ENCODE data around the gene PTBP1.
"Not testable (repeated sequence)": the region's sequence is repeated elsewhere in the genome, so short reads cannot be mapped to it uniquely, and the experiment has no call there.

Gene PTBP1

DNA sequence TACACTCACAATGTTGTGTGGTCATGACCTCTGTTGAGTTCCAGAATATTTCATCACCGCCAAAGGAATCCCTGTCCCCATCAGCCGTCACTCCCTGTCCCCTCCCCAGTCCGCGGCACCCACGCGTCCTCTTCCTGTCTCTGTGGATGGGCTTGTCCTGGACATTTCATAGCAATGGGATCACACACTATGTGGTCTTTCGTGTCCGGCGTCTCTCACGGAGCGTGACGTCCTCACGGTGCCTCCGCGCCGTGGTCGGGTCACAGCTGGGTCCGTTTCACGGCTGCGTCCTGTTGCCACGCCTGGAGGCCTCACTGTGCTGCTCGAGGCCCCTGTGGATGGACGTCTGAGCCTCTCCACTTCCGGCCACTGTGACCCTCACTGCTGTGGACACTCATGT, 37.0 kb downstream of the PTBP1 start:
- no peak for DNase-seq

DNA sequence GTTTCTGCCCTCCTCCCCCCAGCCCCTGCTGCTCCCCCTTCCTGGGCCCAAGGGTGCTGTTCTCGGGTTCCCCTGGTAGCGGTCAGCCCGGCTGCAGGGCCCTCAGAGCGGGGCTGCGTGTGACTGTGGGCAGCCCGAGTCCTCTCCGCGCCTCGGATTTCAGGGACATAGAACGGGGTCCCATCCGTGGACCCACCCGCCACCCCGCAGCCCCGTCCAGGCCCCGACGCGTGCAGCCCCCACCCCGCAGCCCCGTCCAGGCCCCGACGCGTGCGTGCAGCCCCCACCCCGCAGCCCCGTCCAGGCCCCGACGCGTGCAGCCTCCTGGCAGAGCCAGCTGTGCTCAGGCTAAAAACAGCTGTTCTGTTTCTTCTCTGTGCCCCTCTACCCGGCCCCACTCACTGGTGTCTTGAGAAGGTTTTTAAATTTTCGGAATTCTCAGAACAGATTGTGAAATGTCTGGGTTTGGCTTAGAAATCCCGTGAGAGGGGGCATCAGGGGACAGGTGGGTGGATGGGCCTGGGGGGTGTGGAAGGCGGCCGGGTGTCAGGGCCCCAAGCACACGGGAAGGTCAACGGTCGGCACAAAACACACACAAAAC, 38.1 kb downstream of the PTBP1 start:
- no peak for DNase-seq

DNA sequence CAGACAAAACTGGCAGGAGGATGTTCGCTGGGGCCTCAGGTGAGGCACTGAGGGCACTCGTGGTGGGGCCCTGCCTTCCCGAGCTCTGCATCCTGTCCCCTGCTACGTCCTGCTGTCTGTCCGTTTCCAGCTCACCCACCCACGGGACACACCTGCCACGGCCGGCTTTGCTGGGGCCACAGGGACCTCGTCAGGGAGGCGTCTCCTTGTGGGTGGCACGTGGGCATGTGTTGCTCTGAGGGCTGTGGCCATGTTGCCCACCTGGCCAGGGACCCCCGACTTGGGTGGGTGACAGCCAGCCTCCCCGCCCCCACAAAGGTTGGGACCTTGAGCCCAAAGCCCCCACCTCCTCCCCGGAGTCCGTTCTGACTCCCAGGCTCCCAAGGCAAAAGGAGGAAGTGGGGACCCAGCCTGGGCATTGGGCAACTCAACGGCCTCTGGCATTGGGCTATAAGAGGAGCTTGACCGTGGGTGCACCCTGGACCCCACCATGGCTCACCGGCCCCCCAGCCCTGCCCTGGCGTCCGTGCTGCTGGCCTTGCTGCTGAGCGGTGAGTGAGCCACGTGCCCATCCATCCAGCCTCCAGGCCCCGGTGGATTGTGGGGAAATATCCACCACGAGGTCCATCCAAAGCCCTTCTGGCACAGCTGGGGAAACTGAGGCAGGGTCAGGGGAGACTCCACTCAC, 43.4 kb downstream of the PTBP1 start, which contains the start of gene PRTN3:
TSS of gene PRTN3 (plus strand) at position 481 of the 688 bp plus-strand sequence. CDS start at position 491, 10 bp downstream.
- DNase-seq: no peak

DNA sequence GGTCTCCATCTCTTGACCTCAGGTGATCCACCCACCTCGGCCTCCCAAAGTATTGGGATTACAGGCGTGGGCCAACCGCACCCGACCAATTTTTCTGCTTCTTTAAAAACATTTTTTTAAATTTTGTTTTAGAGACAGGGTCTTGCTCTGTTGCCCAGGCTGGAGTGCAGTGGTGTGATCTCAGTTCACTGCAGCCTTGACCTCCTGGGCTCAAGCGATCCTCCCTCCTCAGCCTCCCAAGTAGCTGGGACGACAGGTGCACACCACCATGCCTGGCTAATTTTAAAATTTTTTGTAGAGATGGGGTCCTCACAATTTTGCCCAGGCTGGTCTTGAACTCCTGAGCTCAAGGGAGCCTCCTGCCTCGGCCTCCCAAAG, 45.5 kb downstream of the PTBP1 start:
- DNase-seq: not testable (repeated sequence)

DNA sequence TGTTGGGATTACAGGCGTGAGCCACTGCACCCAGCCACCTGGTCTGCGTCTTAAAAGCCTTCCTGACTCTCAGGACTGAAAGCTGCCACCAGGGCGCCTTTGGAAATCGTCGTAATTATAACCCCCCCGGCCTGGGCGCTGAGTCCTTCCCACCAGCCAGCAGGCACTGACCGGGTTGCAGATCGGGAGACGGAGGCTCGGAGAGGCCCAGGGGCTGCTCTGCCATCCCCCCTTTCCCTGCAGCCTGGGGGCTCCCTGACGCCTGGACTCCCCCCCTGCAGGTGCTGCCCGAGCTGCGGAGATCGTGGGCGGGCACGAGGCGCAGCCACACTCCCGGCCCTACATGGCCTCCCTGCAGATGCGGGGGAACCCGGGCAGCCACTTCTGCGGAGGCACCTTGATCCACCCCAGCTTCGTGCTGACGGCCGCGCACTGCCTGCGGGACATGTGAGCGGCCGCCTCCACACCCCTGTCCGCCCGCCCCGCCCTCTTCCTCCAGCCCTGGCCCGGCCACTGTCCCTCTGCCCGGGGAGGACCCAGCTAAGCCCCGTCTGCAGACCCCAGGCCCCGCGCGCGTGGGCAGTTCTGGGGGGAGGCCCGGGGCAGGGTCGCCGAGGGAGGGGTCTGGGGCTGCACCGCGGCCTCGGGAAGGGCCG, 46.1 kb downstream of the PTBP1 start:
- DNase-seq: no peak

DNA sequence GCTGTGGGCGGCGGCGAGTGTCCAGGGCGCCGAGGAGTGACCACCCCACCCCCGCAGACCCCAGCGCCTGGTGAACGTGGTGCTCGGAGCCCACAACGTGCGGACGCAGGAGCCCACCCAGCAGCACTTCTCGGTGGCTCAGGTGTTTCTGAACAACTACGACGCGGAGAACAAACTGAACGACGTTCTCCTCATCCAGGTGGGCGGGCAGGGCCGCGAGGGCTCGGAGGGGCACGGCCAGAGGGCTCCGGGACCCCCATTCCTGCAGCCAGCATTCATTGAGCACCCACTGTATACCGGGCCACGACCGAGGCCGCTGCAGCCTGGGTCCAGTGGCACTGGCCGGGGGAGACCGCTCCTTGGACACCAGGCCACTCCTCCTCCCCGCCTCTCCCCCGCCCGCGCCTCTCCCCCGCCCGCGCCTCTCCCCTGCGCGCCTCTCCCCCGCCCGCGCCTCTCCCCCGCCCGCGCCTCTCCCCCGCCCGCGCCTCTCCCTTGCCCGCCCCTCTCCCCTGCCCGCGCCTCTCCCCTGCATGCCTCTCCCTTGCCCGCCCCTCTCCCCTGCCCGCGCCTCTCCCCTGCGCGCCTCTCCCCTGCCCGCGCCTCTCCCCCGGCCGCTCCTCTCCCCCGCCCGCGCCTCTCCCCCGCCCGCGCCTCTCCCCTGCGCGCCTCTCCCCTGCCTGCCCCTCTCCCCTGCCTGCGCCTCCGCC, 46.7 kb downstream of the PTBP1 start:
- DNase-seq: no peak

DNA sequence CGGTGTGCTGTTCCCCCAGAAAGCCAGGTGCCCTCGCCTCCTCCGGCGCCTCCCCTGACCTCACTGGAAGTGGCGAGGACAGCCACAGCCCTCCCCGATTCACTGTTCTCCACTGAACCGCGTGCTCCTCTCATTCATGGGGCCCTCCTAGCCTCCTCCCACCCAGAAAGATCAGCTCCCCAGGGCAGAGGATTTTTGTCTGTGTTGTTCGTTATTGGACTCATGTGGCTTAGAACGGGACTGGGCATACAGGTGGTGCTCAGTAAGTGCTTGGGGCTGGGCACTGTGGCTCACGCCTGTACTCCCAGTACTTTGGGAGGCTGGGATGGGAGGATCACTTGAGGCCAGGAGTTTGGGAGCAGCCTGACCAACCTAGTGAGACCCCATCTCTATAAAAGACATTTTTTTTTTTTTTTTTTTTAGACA, 47.3 kb downstream of the PTBP1 start:
- DNase-seq: no peak

DNA sequence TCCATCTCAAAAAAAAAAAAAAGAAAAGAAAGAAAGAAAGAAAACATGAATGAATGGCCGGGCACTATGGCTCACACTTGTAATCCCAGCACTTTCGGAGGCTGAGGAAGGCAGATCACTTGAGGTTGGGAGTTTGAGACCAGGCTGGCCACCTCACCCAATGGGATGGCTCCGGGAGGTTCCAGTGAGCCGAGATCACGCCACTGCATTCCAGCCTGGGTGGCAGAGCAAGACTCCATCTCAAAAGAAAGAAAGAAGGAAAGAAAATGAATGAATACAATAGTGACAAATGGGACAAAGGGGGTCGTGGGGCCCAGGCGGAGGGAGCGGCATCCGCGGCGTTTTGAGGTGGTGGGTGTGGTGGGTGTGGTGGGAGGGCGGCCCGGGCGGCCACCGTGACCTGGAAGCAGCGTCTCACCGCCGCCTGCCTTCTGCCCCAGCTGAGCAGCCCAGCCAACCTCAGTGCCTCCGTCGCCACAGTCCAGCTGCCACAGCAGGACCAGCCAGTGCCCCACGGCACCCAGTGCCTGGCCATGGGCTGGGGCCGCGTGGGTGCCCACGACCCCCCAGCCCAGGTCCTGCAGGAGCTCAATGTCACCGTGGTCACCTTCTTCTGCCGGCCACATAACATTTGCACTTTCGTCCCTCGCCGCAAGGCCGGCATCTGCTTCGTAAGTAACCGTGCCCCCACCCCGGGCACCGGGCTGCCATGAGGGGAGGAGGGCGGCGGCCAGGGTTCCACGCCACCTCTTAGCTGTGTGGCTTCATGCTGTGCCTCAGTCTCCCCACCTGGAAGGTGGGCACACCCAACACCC, 48.7 kb downstream of the PTBP1 start:
- DNase-seq: no peak

DNA sequence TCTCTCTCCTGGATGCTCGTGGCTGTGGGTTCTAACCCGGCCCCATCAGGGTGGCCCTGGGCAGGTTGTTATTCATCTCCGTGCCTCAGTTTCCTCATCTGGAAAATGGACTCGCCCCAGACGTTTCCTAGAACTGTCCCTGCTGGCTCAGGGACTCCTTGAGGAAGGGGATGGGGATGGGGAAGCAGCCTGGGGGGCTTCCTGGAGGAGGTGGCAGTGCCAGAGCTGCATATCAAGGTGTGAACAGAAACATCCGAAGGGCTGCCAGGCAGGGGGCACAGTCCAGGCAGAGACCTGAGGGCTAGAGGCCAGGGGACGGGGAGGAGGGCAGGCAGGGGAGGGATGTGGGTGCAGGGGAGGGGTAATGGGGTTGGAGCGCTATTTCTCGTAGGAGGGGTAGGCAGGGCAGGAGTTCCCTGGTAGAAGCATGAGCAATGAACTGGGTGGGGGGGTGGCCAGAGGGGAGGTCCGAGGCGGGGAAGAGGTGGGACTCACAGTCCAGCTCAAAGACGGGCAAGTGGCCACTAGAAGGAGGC, 51.2 kb downstream of the PTBP1 start:
- no peak for DNase-seq

DNA sequence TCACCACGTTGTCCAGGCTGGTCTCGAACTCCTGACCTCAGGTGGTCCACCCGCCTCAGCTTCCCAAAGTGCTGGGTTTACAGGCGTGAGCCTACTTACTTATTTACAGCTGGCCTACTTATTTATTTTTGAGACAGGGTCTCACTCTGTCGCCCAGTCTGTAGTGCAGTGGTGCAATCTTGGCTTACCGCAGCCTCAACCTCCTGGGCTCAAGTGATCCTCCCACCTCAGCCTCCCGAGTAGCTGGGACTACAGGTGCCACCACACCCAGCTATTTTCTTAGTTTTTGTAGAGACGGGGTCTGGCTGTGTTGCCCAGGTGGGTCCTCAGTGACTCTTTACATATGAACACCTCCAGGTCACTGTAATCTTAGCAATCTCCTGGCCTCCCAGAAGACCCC, 51.9 kb downstream of the PTBP1 start:
- not testable (repeated sequence) for DNase-seq

DNA sequence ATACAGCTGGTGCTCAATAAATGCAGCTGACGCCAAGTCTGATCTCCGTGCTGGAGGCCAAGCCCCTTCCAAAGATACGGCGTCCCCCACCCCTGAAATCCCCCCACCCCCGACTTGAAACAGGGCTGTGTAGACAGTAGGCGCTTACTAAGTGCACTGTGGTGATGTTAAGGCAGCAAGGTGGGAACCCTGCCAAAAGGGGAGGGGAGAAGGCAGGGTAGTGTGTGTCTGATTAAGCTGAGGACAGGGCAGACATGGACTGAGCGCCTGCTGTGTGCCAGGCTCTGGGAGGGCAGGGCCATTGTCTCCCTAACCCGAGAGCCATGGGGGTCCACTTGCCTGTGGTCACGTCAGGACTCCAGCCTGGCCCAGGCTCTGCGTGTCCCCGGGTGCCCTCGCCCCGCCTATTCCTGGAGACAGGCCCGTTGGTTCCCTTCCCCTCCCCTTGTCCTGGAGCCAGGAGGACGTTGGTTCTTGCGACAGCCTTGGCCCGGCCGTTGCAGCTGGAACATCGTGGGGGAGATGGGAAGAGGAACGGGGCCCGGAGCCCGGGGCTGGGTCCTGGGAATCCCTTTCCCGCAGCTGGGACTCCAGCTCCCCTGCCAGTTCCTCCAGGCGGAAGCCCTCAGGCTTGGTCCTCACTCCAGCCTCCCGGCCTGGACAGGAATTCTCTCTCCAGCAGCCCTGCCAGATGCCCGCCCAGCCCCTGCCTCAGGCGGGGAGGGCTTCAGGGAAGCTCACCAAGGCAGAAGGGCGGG, 53.1 kb downstream of the PTBP1 start:
- no peak for DNase-seq

DNA sequence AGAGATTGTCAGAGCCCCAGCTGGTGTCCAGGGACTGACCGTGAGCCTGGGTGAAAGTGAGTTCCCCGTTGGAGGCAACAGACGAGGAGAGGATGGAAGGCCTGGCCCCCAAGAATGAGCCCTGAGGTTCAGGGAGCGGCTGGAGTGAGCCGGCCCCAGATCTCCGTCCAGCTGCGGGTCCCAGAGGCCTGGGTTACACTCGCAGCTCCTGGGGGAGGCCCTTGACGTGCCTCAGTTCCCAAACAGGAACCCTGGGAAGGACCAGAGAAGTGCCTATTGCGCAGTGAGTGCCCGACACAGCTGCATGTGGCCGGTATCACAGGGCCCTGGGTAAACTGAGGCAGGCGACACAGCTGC, 53.7 kb downstream of the PTBP1 start:
- DNase-seq: no peak

DNA sequence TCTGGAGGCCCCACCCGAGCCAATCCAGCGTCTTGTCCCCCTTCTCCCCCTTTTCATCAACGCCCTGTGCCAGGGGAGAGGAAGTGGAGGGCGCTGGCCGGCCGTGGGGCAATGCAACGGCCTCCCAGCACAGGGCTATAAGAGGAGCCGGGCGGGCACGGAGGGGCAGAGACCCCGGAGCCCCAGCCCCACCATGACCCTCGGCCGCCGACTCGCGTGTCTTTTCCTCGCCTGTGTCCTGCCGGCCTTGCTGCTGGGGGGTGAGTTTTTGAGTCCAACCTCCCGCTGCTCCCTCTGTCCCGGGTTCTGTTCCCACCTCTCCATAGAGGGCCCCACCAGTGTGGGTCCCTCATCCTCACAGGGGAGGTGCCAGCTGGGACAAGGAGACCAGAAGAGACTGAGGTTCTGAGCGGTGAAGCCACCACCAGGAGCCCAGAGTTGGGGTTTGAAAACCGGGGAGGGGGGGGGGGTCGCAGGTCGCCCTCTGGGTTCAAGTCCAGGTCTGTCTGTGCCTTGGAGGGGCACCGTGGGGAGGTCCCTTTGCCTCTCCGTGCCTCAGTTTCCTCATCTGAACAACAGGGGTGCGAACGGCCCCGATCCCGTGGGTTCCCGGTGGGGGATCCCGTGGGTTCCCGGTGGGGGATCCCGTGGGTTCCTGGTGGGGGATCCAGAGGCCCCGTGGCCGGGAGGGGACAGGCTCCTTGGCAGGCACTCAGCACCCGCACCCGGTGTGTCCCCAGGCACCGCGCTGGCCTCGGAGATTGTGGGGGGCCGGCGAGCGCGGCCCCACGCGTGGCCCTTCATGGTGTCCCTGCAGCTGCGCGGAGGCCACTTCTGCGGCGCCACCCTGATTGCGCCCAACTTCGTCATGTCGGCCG, 55.1 kb downstream of the PTBP1 start, which contains the start of gene ELANE:
TSS of gene ELANE (plus strand) at position 168 of the 878 bp plus-strand sequence. CDS start at position 194, 26 bp downstream.
- DNase-seq: no peak

DNA sequence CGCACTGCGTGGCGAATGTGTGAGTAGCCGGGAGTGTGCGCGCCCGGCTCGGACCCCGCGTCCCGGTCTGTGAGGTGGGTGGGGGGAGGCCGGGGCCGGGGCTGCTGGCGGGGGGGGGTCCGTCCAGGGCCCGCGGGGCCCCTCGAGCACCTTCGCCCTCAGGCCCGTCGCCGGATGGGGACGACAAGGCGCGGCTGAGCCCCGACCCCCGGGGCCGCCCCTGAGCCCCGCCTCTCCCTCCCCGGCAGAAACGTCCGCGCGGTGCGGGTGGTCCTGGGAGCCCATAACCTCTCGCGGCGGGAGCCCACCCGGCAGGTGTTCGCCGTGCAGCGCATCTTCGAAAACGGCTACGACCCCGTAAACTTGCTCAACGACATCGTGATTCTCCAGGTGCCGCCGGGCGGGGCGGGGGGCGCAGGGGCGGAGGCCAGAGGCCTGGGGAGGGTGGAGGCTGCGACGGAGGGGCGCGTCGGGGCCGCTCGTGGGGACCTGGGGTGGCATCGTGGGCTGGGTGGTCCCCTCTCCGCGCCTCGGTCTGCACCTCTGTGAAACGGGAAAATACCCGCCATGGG, 55.8 kb downstream of the PTBP1 start:
- no peak for DNase-seq

DNA sequence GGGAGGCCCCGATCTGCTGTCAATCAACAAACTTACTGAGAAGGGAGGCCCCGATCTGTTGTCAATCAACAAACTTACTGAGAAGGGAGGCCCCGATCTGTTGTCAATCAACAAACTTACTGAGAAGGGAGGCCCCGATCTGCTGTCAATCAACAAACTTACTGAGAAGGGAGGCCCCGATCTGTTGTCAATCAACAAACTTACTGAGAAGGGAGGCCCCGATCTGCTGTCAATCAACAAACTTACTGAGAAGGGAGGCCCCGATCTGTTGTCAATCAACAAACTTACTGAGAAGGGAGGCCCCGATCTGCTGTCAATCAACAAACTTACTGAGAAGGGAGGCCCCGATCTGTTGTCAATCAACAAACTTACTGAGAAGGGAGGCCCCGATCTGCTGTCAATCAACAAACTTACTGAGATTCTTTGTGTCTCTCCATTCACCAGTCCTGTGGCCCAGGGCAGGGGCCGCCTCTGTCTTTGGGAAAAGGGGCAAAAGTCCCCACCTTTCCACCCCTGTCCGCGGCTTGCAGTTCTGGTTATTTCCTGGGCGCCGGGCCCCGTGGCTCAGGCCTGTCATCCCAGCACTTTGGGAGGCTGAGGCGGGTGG, 56.5 kb downstream of the PTBP1 start:
- DNase-seq: not testable (repeated sequence)

DNA sequence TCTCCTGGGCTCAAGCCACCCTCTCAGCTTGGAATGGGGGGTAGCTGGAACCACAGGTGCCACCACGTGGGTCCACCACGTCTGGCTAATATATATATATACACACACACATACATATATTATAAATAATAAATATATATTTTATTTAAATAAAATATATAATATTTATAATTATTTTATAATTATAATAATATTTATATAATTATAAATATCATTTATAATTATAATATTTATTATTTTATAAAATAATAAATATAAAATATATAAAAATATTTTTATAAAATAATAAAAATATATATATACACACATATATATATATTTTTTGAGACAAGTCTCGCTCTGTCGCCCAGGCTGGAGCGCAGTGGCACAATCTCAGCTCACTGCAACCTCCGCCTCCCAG, 57.3 kb downstream of the PTBP1 start:
- DNase-seq: no peak

DNA sequence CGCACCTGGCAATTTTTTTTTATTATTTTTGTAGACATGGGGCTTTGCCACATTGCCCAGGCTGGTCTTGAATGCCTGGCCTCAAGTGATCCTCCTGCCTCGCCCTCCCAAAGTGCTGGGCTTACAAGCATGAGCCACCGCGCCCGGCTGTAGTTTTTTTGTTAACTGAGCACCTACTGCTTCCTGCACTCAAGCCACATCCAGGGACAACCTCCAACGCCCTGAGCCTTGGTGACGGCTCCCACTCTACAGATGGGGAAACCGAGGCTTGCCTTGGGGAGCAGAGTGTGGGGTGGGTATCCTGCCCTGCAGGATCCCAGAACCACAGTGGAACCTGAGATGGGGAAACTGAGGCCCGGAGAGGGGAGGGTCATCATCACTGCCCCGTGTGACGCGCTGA, 57.9 kb downstream of the PTBP1 start:
- no peak for DNase-seq

DNA sequence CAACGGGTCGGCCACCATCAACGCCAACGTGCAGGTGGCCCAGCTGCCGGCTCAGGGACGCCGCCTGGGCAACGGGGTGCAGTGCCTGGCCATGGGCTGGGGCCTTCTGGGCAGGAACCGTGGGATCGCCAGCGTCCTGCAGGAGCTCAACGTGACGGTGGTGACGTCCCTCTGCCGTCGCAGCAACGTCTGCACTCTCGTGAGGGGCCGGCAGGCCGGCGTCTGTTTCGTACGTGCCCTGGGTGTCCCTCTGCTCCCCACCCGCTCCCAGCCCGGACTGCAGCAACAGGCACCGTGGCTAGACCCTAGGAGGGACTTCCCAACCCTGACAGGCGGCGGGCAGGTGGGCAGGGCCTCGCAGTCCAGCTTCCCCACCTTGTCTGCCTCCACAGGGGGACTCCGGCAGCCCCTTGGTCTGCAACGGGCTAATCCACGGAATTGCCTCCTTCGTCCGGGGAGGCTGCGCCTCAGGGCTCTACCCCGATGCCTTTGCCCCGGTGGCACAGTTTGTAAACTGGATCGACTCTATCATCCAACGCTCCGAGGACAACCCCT, 58.4 kb downstream of the PTBP1 start:
- no peak for DNase-seq

DNA sequence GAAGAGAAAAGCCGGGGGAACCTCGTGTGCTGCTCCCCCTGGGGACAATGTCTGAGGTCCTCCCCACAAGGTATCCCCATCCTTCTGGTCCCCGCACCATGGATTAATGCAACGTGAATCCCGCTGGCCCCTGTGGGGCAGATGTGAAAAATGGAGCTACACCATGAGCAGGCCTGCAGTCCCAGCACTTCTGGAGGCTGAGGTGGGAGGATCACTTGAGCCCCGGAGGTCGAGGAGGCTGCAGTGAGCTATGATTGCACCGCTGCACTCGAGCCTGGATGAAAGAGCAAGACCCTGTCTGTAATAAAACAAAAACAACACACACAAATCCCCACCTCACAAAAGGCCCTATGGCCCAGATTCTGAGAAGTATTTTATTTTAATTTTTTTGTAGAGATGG, 61.0 kb downstream of the PTBP1 start:
- no peak for DNase-seq

Data from stimulated activated CD4-positive, alpha-beta T cell treated with anti-CD3 and anti-CD28 coated beads, Interleukin-2, amount 100 ng/mL, for 24 hours (primary cell).